ENCODE data around the gene SOX1.

Gene SOX1

DNA sequence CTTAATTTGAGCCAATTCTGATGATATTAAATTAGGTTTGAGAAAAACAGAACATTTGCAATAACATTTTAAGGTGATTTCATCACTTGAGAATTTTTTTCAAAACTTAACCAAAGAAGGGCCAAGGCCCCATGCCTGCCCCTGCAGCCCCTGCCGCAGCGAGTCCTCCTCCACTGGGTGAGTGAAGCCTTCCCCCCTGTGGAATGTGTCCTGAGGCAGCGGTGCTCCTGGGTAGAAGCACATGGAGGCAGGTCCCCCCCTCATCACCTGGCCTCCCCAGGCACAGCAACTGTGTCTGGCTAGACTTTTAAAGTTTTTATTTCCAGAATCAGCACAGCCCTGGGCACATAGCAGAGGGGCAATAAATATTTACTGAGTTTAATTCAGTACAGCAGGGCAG lies 10.8 kb downstream of the SOX1 start:
- no peak for ATAC-seq
- Mint-ChIP-seq H3K4me1 (peaks cover 7% of the 10 kb centered on the region), H3K4me3 (no peak overlapping the region), H3K27ac (no peak overlapping the region), H3K27me3 (peaks cover 37% of the 10 kb centered on the region), H3K36me3 (no peaks in the 10 kb centered on the region), H3K9me3 (peaks cover under 1% of the 10 kb centered on the region)

DNA sequence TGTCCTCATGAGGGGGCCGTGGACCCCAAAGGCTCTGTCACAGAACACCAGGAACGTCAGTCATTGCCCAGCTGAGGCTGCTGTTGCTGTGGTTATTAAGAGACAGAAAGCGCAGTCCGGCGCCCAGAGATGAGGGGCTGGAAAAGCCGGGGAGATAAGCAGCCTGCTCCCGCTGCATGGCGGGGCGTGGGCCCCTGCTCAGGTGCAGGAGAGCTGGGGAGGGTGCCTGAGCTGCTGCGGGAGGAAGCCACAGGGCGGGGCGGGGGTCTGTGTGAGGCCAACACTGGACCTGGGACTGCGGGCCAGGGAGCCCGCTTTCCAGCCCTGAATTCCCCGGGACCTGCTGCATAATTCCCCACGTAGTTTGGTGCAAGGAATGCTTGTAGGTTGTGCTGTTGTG lies 11.3 kb downstream of the SOX1 start:
- Mint-ChIP-seq H3K27ac (no peak overlapping the region), H3K27me3 (peaks cover 36% of the 10 kb centered on the region)

DNA sequence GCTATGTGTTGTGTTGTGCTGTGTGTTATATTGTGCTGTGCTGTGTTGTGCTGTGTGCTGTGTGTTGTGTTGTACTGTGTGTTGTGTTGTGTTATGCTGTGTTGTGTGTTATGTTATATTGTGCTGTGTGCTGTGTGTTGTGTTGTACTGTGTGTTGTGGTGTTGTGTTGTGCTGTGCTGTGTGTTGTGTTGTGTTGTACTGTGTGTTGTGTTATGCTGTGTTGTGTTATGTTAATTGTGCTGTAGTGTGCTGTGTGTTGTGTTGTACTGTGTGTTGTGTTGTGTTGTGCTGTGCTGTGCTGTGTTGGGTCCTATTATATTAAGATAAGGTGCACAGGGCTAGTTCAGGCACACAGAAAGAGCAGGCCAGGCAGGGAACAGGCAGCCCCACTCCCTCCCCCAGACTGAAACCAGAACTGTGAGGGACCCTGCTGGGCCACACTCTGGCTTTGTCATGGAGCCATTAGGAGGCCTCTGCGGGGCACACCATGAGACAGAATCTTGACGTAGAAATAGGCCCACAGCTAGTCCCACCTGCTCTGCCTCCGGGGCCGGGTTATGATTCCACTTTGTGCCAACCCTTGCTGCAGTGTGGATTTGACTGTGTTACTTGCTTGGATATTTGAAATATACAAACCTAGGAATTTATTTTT lies 12.1 kb downstream of the SOX1 start:
- H3K27me3 Mint-ChIP-seq, result peaks cover 28% of the 10 kb centered on the region
- H3K9me3 Mint-ChIP-seq, result peaks cover 7% of the 10 kb centered on the region
- H3K4me3 Mint-ChIP-seq, result no peak overlapping the region
- H3K4me1 Mint-ChIP-seq, result peaks cover 2% of the 10 kb centered on the region
- no peak overlapping the region for H3K27ac Mint-ChIP-seq
- H3K36me3 Mint-ChIP-seq, result no peaks in the 10 kb centered on the region
- no peak for ATAC-seq

More for the DNA sequence above, 11.3 kb downstream of the SOX1 start:
- peaks cover 7% of the 10 kb centered on the region for H3K4me1 Mint-ChIP-seq
- peaks cover 2% of the 10 kb centered on the region for H3K9me3 Mint-ChIP-seq
- H3K4me3 Mint-ChIP-seq, result no peak overlapping the region
- no peak for ATAC-seq
- no peaks in the 10 kb centered on the region for H3K36me3 Mint-ChIP-seq

DNA sequence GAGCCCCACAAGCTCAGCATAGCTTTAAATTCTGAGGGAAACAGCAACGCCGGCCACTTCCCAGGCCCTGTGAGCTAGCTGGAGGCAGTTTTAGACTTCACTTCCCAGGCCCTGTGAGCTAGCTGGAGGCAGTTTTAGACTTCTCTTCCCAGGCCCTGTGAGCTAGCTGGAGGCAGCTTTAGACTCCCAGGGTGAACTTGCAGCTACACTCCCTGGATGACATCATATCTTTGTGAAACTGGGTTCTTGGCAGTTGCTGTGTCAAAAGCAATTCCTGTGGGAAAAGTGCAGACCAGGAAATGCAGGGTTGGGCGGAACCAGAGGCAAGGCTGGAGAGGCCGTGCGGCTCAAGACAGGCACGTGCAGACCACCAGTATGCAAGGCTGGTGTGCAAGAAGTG lies 12.7 kb downstream of the SOX1 start:
- no peak for ATAC-seq
- peaks cover 21% of the 10 kb centered on the region for H3K27me3 Mint-ChIP-seq
- no peaks in the 10 kb centered on the region for H3K4me1 Mint-ChIP-seq
- no peak overlapping the region for H3K4me3 Mint-ChIP-seq
- peaks cover 12% of the 10 kb centered on the region for H3K9me3 Mint-ChIP-seq
- no peak overlapping the region for H3K27ac Mint-ChIP-seq
- no peaks in the 10 kb centered on the region for H3K36me3 Mint-ChIP-seq

DNA sequence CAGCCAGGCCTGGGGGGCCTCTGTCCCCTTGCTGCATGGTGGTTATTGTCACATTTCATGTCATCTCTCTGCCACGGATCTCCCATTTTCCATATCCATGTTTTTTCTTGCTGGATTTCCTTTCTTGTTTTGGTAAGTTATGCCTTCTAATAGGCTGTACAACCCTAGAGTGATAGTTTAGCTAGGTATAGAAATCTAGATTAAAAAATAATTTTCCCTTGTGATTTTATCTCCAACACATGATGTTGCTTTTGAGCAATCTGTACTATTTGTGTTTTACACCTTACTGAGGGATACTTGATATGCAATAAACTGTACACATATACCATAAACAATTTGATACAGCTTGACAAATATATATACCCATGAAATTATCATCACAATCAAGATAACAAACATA lies 17.0 kb downstream of the SOX1 start:
- no peaks in the 10 kb centered on the region for H3K4me1 Mint-ChIP-seq
- no peak overlapping the region for H3K4me3 Mint-ChIP-seq
- ATAC-seq, result no peak
- no peaks in the 10 kb centered on the region for H3K36me3 Mint-ChIP-seq
- peaks cover 17% of the 10 kb centered on the region for H3K9me3 Mint-ChIP-seq
- H3K27ac Mint-ChIP-seq, result no peak overlapping the region
- peaks cover 14% of the 10 kb centered on the region for H3K27me3 Mint-ChIP-seq

DNA sequence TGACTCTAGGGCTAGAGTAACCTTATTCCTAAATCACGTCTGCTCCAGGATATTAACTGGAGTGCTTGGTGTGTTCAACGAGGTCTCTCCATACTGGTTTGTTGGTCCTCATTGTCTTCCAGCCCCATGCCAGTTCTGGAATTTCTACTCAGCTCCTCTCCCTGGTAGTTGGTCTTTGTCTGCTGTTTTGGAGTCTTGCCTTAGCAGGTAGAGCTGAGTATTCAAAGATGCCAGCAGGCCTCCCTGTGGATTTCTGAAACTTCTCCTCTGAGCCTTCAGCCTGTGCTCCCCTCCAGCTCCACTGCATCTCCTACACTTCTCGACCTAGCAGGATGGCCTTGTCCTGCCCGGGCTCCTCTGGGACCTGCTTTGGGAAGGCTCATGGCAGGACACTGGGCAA lies 25.5 kb downstream of the SOX1 start:
- Mint-ChIP-seq H3K4me1 (no peaks in the 10 kb centered on the region), H3K36me3 (no peaks in the 10 kb centered on the region), H3K9me3 (no peaks in the 10 kb centered on the region), H3K4me3 (no peak overlapping the region), H3K27ac (no peak overlapping the region), H3K27me3 (peaks cover 25% of the 10 kb centered on the region)
- no peak for ATAC-seq

DNA sequence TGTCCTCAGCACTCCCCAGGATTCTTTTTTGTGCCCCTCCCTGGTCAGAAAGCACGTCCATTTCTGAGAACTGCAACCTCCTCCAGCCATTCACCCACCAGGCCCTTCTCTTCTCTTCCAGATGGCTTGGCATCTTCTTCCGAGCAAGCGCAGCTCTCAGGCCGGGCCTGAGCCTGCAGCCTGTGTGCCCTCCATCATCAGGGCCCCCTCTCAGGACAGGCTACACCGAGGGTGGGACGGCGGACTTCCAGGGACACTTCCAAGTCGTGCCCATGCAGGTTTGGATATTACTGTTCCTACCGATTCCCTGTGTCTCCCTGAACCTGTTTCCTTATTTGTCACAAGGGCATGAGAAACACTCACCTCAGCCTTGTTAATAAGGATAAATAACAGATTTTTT lies 28.4 kb downstream of the SOX1 start:
- Mint-ChIP-seq H3K9me3 (no peaks in the 10 kb centered on the region), H3K27me3 (peaks cover 13% of the 10 kb centered on the region), H3K4me1 (no peaks in the 10 kb centered on the region), H3K36me3 (no peaks in the 10 kb centered on the region), H3K27ac (no peak overlapping the region), H3K4me3 (no peak overlapping the region)
- no peak for ATAC-seq

DNA sequence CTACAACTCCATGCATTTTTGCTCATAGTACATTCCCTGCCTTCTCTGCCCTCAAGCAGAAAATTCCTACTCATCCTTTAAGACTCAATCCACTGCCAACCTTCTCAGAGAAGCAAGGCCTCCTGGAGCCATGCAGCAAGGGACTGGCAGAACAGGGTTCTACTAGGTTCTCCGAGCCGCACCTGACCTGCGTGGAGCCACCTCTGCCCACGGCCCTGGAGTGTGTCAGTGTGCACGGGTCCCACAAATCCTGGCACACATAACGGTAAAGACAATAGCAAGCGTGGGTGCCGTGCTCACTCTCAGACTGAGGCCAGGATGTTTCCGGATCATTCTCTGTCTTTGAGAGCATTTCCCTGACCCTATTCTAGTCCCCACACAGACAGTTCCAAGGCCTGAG lies 30.0 kb downstream of the SOX1 start:
- no peaks in the 10 kb centered on the region for H3K9me3 Mint-ChIP-seq
- ATAC-seq, result no peak
- no peak overlapping the region for H3K27ac Mint-ChIP-seq
- H3K27me3 Mint-ChIP-seq, result peaks cover 22% of the 10 kb centered on the region
- H3K36me3 Mint-ChIP-seq, result no peaks in the 10 kb centered on the region
- H3K4me3 Mint-ChIP-seq, result no peak overlapping the region
- no peaks in the 10 kb centered on the region for H3K4me1 Mint-ChIP-seq

DNA sequence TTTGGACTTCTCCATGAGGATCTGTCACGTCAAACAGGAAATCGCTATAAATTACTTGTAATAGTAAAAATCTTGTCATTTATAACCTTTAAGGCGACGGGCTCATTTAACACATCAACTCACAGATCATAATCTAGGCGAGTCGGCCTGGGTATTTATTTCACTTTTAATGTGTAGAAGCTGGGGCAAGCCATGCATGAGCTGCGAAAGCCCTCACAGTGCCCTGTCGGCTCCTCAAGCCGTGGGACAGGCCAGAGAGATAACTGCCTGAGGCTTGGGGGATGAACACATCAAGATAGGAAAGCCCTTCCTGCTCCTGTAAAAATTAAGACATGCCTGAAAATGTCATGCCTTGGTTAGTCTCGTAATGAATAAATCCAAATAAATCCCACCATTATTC lies 30.8 kb downstream of the SOX1 start:
- Mint-ChIP-seq H3K9me3 (no peaks in the 10 kb centered on the region), H3K4me1 (no peaks in the 10 kb centered on the region), H3K27me3 (peaks cover 22% of the 10 kb centered on the region), H3K27ac (no peak overlapping the region), H3K36me3 (no peaks in the 10 kb centered on the region), H3K4me3 (no peak overlapping the region)
- ATAC-seq, result no peak

DNA sequence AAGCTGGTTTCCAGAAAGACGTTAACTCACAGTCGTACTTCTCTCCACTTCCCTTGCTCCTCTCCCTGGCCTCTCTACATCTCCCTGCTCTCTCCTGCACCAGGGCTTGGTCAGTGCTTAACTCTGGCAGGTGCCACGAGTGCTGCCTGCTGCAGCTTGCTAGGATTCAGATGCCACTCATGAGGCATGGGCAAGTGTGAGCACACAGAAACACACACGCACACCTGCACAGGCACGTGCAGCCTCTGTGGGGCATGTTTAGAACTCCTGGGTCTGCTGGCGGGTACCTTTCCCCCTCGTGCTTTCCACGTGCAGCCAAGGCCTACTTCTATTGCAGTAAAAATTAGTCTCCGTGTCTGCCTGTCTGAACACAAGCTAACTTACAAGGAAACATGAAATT lies 31.8 kb downstream of the SOX1 start:
- Mint-ChIP-seq H3K27me3 (peaks cover 22% of the 10 kb centered on the region), H3K36me3 (no peaks in the 10 kb centered on the region), H3K9me3 (no peaks in the 10 kb centered on the region), H3K27ac (no peak overlapping the region), H3K4me3 (no peak overlapping the region), H3K4me1 (no peaks in the 10 kb centered on the region)
- ATAC-seq, result no peak

DNA sequence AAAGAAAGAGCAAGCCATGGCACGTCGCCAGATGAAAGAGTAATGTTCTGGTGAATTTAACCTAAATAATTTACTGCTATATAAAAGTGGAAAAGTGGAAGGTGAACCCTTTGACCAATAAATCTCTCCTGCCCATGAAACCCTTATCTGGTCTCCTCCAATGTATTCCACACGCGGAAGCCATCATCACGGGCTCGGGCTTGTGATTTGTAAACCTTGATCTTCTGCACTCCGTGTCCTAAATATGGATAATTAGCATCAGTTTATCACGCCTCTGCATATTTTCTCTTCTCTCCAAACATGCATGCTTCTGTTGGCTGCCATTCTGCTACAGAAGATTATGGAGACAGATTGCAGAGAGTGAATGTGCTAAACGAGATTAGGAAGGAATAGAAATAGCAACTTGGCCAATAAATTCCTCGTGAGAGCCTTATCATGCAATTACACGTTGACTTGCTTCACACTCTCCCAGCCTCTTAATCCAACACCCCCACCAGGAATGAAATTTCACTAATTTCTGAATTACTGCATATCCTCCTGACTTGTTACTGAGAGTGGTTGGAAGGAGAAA lies 34.5 kb downstream of the SOX1 start:
- Mint-ChIP-seq H3K4me3 (no peak overlapping the region), H3K36me3 (no peaks in the 10 kb centered on the region), H3K27me3 (peaks cover 25% of the 10 kb centered on the region), H3K27ac (no peak overlapping the region), H3K4me1 (peaks cover 4% of the 10 kb centered on the region), H3K9me3 (no peaks in the 10 kb centered on the region)
- ATAC-seq, result no peak

DNA sequence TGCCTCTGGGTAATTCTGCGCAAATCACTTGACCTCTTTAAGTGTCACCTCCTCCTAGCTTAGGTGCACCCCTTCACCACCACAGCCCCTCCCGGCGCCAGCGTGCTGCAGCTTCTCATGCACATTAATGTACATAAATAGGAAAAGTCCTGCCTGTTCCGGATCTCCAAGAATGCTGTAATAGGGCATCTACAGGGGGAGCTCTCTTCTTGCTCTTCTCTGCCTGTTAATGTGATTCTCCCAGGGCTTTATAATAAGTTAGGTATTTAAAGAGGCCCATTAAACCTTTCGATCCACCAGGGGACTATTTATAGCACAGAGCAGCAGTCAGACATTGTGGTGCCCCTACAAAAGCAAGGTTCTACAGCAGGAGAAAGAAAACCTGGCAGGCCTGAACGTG lies 35.3 kb downstream of the SOX1 start:
- no peaks in the 10 kb centered on the region for H3K9me3 Mint-ChIP-seq
- H3K4me1 Mint-ChIP-seq, result peaks cover 6% of the 10 kb centered on the region
- no peaks in the 10 kb centered on the region for H3K36me3 Mint-ChIP-seq
- no peak overlapping the region for H3K4me3 Mint-ChIP-seq
- ATAC-seq, result no peak
- peaks cover 25% of the 10 kb centered on the region for H3K27me3 Mint-ChIP-seq
- H3K27ac Mint-ChIP-seq, result no peak overlapping the region

DNA sequence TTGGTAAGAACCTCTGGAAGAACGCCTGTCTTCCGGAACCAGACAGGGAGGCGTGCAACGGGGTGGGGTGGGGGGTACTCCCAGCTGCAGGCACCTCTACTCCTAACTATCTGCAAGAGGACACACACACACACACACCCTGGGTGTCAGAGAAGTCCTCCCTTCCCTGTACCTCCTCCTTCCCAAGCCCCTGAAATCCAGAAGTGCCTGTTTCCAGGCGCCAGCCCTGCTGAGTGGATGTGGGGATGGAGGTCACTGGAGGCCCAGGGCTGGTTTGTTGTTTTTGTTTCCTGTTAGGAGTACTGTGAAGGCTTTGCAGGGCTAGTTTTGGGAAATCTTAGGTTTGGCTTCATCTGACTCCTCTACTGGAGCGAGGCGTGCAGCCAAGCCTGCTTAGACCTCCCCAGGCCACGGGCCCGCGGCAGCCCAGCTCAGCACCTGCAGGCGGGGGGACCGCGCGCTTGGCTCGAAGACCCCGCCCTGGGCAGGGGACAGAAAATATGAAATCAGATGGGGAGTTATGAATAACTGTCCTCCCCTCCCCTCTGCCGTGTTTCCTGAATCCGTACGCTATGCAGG lies 36.4 kb downstream of the SOX1 start:
- peaks cover 6% of the 10 kb centered on the region for H3K4me1 Mint-ChIP-seq
- H3K9me3 Mint-ChIP-seq, result no peaks in the 10 kb centered on the region
- H3K27ac Mint-ChIP-seq, result no peak overlapping the region
- no peaks in the 10 kb centered on the region for H3K36me3 Mint-ChIP-seq
- no peak for ATAC-seq
- peaks cover 36% of the 10 kb centered on the region for H3K27me3 Mint-ChIP-seq
- no peak overlapping the region for H3K4me3 Mint-ChIP-seq

DNA sequence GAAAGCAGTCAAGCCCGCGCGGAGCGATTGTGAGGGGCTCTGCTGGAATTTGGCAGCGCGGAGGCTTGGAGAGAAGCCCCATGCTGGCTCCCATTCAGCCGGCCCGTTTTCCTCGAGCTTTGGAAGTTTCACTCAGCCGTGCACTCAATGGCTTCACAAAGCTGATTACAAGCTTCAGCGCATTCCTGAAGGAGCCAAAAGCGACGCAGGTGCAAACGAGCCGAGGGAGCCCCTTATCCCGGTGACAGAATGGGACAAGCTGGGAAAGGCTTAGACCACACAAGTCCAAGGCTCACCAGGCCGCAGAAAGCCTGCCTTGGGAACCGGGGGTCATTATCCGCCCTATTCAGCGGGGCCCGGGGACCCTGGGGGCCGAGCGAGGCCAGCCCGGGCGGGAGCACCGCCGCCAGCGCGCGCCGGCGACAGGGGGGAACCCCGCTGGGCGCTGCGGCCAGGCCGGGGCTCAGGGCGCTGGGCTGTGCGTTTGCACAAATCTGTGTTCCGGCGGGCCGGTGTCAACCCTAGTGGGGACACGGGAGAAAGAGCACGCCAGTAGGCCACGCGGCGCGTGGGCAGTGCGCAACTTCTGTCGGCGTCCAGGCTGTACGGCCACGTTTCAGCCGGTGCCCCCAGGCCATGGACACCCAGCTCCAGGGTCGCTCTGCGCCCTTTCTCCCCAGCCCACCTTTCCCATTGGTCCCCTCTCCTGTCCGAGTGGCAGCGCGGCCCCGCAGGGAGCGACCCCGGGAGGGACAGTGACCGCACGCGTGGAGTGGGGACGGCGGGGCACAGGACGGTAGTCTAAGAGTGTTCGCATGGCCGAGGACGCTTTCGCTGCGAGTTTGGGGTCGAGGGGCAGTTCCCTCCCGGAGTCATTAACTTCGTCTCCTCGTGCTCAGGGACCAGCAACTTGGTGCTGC lies 37.3 kb downstream of the SOX1 start:
- H3K36me3 Mint-ChIP-seq, result no peaks in the 10 kb centered on the region
- no peak overlapping the region for H3K27ac Mint-ChIP-seq
- peaks cover 37% of the 10 kb centered on the region for H3K27me3 Mint-ChIP-seq
- H3K9me3 Mint-ChIP-seq, result no peaks in the 10 kb centered on the region
- ATAC-seq, result no peak
- no peak overlapping the region for H3K4me3 Mint-ChIP-seq
- H3K4me1 Mint-ChIP-seq, result peaks cover 6% of the 10 kb centered on the region

DNA sequence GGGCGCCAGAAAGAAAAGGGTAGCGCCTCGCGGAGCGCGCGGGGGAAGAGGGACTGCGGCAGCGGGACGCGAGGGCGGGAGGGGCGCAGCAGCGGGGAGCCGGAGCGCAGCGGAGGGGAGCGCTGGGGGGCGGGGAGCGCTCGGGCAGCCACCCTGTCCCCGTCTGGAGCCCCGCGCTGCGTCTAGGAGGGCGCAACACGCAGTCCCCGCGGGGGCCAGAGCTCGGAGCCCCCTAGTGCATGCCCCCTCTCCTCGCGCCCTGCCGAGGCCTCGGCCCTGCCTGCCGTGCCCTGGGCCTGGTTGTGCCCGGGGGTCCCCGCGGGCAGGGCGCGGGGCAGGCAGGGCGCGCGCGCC lies 37.9 kb downstream of the SOX1 start:
- Mint-ChIP-seq H3K4me3 (no peak overlapping the region), H3K27ac (no peak overlapping the region), H3K9me3 (no peaks in the 10 kb centered on the region), H3K4me1 (peaks cover 6% of the 10 kb centered on the region), H3K27me3 (peaks cover 41% of the 10 kb centered on the region), H3K36me3 (no peaks in the 10 kb centered on the region)
- no peak for ATAC-seq
